HG03342 (cell line): ENCODE data around the gene CDH23.

Experiments
- ATAC-seq: cut with Tn5 transposase; IDR thresholded peaks from one replicate; pipeline ENCODE4 v1.9.1; 2021; ENCODE audit warnings: mild to moderate bottlenecking, moderate library complexity; ENCODE audit not compliant: unreplicated experiment

CDH23 gene

DNA sequence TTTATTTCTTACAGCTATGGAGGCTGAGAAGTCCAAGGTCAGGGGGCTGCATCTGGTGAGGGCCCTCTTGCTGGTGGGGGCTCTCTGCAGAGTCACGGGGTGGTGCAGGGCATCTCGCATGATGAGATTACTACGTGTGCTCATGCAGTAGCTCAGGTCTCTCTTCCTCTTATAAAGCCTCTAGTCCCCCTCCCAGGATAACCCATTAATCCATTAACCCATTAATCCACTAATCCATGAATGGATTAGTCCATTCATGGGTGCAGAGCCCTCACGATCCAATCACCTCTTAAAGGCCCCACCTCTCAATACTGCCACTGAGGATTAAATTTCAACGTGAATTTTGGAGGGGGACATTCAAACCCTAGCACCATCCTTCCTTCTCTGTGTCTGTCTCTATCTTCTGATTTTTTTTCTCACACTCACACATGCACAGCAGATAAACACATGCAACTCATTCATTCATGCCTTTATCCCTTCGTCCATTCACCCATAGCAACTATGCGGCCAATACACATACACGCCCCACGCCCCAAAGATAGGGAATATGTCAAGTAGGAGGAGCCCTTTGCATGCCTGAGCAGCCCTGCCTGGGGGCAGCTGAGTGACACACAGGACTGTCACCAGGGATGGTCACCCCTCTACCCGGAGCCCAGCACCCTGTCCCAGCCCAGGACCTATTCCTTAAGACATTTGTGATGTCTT is 236.3 kb downstream of the CDH23 start:
- no peak for ATAC-seq

DNA sequence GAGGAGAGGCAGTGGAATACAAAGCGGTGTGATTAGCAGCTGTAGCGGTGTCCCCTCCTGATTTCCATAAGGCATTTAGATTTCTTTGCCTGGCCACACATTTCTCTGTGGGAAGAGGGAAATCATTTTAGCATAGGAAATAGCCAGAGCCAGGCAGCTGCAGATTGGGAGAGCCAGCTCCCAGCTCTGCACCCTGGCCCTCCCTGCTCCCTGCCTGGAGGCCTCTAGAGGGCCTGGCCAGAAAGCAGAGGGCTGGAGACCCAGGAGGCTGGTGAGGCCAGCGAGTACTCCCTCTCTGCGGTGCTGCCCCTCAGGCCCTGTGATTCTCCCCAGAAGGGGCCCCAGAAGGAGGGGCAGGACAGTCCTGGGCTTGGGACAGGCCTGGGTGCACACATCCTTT is 237.2 kb downstream of the CDH23 start:
- ATAC-seq = no peak

DNA sequence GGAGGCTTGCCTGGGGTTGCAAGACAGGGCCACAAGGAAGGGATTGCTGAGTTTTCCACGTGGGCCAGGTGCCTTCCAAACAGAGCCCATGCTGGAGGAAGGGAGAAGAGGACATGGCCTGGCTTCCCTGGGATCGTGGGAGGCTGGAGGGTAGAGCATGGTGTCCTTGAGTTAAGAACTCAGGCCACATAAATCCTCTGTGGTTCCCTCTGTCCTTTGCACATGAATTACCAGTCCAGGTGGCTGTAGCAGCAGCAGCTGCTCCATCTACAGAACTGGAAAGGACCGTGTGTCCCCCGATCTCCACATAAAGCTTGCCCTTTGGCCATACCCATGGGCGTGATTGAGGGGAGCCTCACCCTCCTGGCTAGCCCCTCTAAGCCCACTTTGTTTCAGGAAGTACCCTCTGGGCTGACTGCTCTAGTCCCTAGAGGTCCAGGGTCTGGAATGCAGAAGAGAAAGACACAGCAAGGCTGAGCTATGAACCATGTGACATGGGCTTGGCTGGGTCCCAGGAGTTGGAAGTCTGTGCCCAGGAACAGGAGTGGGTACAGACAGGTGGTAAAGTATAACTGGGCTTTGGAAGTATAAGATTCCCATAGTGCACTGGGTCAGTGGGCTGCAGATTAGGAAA is 237.9 kb downstream of the CDH23 start:
- ATAC-seq = no peak

DNA sequence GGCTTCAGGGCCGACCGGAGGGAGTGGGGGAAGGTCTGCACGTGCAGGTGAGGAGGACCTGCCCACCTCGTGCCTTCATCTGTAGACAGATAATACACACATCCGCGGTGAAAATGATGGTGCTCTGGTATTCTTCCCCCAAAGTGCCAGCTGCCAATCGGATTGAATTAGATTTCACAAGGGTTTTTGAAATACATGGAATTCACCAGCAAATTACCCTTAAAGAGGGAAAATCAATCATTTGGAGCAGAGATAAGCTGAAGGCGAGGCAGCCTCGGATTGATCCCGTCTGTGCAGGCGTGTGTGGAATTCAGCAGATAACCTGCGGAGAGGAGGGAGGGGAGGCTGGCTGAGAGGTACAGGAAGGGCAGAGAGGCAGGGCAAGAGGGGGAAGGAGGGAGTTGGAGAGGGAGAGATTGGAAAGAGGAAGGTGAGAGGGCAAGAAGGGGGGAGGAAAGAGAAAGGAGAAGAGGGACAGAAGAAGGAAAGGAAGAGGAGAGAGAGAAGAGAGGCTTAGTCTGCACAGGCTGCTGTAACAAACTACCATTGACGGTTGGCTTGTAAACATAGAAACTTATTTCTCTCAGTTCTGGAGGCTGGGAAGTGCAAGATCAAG is 238.6 kb downstream of the CDH23 start:
- ATAC-seq = no peak

DNA sequence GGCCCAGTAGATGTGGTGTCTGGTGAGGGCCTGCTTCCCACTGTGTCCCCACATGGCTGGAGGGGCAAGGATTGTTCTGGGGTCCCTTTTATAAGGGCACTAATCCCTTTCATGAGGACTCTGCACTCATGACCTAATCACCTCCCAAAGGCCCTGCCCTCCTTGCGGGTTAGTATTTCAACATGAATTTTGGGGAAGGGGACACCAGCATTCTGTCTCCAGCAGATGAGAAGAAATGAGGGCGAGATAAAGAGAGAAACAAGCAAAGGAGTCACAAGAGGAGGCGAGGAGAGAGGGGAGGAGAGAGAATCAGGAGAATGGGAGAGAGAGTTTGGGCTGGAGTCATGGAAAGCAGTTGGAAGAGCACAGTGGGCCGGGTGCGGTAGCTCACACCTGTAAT is 239.1 kb downstream of the CDH23 start:
- ATAC-seq = no peak

DNA sequence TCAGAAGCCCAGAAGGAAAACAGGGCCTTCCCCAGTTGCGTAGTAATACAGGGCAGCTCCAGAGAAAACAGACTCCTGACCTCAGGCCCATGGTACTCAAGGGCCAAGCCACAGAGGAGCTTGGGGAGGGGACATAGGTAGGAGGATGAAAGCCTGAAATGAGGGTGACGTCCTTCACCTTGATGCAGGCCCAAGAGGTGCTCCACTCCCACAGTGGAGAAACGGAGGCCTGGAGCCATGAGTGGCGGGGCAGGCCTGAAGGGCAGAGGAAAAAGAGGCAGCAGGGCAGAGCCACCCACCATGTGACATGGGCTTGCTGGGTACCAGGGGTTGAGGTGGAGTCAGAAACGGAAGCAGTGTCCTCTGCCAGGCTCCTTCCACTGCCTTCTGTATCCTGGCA is 239.9 kb downstream of the CDH23 start:
- ATAC-seq = no peak

DNA sequence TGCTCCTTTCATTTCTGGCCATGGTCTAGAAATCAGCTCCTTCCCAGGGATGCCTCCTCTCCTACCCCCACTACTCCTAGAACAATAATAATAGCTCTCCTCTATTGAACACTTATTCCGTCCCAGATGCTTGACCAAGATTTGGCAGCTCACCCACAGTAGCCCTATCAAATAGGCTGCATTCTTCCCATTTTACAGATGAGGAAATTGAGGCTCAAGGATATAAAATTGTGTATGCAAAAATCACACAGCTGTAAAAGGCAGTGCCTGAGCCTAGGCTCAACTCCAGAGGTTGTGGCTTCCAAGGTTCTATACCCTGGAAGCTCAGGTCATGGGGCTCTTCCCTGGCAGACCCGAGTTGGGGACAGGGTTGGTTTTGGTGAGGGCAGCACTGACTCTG is 240.6 kb downstream of the CDH23 start:
- ATAC-seq = no peak

DNA sequence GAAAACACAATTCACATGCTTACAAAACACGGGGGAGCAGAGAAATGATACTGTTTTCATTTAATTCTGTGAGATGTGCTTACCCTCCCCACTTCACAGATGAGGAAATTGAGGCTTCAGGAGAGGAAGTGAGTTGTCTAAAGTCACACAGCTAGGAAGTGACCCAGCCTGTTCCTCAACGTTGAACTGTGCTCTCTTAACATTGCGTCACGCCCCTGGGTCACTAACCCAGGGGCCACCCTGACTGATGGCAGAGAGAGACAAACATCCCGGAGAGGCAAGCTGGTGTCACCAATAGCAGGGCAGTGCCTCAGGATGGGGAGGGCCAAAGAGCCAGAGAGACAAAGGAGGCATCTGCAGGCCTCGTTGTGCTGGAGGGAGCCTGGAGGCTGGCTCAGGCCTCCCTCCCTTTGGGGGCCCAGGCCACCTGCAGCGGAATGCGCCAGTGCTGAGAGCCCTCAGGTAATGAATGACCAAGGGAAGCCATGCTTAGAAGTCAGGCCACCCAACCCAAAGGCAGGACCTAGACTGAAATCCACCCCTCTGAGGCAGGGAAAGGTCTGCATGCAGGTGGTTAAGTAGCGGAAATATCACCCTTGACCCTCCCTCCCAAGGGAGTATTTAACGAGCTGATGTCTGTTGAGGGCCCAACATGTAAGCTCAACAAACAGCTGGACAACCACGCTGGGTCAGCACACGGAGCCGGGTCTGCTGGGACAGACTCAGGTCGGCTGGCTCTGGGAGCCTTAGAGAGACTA is 241.5 kb downstream of the CDH23 start:
- no peak for ATAC-seq

DNA sequence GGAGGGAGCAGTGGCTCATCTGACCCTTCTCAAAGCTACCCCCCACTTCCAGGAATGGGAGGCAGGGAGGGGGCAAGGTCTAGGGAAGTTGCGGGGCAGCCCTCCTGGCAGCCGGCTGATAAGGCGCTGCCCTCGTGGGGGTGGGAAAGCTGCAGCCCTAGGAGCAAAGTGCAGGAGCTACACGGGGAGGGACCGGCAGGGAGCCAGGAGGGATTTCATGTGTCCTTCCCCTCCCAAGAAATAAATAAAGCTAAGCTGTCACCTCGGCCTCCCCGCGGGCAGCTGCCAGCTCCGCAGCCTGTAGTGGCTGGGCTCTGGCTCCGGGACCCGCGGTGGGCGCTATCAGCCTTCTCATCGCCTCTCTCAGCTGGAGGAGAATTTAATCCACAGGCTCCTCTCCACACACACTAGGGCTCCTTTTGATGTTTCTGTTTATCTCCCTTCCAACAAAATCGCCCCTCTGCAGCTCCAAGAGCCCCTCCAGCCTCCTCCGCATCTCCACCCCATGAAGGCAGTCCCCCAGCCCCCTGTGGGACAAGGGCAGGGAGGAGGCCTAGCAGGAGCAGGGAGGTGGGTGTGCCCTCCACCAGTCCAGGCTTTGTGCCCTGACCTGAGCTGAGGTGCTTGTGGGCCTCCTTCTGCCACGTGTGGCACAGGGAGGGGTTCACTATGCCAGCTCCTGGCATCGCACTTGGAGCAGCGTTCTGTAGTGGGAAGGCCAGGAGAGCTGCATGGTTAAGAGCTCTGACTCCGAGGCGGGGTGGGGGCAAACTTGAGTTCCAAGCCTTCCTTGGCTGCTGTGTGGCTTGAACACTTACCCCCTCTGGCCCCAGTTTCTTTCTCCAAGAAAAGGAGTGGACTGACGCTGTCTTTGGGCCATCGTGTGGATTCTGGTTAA is 242.4 kb downstream of the CDH23 start:
- no peak for ATAC-seq

DNA sequence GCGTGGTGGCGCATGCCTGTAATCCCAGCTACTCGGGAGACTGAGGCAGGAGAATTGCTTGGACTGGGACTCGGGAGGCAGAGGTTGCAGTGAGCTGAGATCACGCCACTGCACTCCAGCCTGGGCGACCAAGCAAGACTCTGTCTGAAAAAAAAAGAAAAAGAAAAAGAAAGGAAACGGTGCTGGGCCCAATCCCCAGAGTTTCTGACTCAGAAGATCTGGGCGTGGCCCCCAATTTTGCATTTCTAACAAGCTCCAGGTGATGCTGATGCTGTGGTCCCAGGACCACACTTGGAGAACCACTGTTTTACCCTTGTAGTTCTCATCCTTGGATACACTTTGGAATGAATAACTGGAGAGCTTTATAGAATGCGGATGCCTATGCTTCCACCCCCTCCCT is 243.9 kb downstream of the CDH23 start:
- no peak for ATAC-seq

DNA sequence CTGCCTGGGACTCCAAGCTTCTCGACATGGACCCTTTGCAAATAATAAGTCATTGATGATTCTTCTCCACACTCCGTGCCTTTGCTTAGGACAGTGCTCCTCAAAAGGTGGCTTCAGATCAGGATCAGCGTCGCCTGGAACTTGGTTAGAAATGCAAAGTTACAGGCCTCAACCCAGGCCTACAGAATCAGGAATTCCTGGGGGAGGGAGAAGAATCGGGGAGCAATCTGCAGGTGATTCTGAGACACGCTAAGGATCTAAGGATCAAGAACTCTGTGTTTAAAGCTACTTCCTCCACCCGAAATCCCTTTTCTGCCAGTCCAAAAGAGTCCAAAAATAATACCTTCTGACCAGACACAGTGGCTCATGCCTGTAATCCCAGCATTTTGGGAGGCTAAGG is 244.7 kb downstream of the CDH23 start:
- ATAC-seq = no peak

DNA sequence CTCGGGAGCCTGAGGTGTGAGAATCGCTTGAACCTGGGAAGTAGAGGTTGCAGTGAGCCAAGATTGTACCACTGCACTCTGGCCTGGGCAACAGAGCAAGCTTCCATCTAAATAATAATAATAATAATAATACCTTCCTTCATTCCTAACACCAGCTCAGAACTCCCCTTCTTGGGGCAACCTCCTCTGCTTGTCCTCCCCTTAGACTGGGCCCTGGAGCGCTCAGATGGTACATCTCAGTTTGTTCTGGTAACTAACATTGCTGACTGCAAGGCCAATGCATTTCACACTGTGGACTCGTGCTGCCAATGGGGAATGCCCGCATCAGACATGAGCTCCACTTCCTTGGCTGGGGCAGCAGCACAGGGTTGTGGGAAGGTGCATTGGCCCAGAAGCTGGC is 245.3 kb downstream of the CDH23 start:
- no peak for ATAC-seq

DNA sequence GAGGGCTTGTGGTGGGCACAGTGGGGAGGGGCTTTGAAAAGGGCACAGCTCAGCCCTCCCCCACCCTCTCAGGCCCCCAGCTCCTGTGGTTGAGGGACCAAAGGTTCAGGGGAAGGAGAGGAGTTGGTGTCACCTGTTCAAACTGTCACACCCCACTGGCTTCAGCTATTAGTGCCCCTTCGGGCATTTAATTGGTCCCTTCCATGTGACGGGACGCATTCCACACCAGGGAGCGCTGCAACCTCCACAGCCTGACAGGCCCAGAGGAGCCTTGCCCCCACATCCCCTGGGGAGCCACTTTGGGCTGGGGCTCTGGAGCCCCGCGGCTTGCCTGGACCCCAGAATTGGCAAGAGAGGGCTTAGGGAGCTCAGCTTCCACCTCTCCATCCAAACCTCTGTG is 247.2 kb downstream of the CDH23 start:
- no peak for ATAC-seq

DNA sequence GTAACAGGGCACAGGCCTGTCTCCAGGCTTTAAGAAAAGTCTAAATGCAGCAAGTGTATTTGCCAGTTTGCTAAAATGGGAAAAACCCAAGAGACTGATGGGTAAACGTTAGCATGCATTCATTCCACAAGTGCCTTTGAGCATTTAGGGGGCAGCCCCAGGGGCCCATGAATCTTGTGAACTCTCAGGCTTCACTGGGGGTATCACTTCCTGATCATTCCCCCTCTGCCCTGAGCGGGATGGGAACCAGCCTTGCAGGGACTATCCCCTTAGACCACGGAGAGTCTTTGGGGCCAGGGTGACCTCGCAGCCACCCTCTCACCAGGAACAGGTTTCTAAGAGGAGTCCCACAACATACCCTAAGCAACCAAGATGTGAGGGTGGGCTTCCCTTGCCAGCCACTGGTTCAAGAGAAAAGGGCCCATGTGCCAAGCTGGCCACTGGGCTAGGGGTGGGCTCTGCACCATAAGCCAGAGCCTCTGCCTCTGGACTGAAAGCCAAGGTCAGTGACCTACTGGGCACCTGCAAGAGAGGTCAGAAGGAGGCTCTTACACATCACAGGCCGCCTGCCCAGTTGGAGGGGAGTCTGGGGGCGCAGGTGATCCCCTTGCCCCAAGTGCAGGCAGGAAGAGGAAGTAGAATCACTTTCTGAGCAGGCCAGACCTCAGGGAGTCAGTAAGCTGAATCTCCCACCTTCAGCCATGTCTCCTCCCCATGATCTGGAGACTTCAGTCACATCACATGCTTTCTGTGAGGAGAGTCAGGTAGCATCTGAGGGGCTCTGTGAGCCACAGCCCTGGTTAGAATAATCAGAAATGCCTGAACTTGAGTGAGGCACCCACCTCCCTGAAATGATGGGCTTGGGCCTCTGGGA is 247.8 kb downstream of the CDH23 start:
- no peak for ATAC-seq

DNA sequence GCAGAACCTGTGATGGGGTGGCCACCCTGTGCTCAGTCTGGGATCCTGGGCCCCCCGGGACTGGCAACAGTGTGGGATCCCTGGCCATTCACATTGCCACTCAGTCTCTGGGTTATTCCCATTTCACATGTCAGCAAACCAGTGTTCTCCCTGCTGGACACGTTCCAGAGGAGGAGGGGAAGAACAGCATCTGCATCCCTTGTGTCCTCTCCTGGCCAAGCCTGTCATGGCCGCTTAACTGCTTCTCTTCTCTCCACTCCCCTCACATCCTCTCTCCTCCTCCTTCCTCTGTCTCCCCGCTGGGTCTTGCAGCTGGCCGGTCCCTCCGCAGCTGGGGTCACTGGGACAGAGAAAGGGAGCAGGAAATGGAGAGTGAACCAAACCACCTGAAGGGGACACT is 248.5 kb downstream of the CDH23 start:
- no peak for ATAC-seq

DNA sequence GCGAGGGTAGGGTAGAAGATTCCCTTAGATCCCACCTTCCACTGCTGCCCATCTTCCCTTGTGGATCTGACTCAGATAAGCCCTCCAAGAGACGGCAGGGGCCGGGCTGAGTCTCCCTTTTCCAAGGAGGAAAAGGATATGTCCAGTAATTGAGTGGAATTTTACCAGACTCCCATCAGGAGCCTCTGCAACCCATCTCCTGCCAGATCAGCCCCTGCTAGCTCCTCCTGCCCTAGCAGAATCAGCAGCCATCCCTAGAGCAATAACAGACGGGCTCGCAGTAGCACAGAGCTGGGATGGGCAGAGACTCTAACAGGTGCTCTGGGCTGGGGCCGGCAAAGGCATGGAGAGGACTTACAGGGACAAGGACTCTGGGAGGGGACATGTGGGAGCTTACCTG is 249.3 kb downstream of the CDH23 start:
- no peak for ATAC-seq

DNA sequence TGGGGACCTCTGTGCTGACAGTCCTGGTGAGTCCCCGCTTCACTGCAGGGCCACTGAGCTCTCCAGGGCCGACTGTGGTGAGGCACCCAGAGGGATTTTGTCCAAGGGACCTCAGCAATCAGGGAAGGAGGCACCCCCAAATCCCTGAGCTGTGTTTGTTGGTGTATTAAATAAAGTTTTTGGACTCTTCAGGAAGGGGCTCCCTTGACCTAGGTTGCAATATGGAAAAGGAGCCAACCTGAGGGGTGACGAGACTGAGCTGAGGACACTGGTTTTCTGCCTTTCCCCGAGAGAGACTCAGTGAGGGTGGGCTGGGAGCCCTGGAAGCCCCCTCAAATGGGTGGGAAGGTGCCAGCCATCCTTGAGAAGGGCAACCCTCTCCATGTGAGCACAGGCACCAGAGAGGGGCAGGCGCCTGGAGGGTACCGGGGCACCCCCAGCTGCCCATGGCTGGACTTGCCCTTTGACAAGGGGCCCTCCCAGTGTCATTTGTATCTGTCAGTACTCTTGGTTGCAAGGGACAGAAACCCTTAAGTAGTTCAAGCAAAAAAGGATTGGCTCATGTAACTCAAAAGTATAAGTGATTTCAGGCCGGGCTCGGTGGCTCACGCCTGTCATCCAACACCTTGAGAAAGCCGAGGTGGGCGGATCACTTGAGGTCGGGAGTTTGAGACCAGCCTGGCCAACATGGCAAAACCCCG is 250.0 kb downstream of the CDH23 start:
- ATAC-seq = no peak

DNA sequence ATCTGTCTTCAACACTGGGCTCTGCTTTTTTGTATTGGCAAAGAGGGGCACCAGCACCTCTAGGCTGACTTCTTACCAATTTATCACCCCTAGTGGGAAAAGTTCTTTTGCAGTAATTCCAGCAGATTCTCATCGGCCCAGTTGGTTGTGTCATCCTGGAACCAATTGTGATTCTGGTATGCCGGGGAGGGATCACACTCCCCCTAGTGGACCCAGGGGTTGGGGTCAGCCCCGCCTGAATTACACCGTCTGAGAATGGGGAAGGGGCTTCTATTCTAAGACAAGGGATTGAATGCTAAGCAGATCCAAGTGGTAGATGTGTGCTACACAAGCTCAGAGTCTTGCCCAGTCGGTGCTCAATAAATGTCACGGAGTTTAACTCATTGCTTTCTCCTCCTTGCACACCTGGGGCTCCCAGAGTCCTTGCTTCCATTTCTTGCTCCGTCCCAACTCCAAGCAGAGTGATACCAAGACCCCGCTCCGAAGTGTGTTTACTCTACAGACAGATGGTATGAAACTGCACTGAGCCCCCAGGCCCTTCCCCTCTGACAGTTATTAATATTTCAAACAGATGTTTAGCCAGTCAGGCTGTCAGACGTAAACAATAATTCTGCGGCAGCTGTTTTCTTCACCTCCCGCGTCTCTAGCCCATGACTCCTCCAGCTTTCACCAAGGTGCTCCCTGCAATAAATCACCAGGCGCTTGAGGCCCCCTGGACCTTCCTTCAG is 251.0 kb downstream of the CDH23 start:
- ATAC-seq = no peak
